HG03571 (cell line): Measurements from ENCODE around the gene LCN2.
"Not testable (repeated sequence)": the region's sequence is repeated elsewhere in the genome, so short reads cannot be mapped to it uniquely, and the experiment has no call there.

Experiments used
- ATAC-seq: cut with Tn5 transposase; IDR thresholded peaks from one replicate; pipeline ENCODE4 v1.9.1; 2021; ENCODE audit not compliant: unreplicated experiment

LCN2 gene

GRCh38 chr9:128127990-128128835 is 21.0 kb upstream of the LCN2 start:
- ATAC-seq, result peak; percentile 53

GRCh38 chr9:128128836-128129590 is 20.2 kb upstream of the LCN2 start:
- no peak for ATAC-seq

DNA sequence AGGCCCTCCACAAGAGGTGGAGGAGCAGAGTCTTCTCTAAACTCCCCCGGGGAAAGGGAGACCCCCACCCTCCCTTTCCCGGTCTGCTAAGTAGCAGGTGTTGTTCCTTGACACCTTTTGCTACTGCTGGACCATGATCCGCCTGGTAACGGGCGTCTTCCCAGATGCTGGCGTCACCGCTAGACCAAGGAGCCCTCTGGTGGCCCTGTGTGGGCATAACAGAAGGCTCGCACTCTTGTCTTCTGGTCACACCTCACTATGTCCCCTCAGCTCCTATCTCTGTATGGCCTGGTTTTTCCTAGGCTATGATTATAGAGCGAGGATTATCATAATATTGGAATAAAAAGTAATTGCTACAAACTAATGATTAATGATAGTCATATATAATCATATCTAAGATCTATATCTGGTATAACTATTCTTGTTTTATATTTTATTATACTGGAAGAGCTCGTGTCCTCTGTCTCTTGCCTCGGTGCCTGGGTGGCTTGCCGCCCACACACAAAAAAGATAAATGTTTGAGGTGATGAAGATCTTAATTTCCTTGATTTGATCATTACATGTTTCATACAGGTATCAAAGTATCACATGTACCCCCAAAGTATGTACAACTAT is 19.2 kb upstream of the LCN2 start:
- ATAC-seq, result not testable (repeated sequence)

- not testable (repeated sequence) for ATAC-seq
Observed at GRCh38 chr9:128130651-128131050, 18.6 kb upstream of the LCN2 start.

GRCh38 chr9:128131346-128131745 is 17.9 kb upstream of the LCN2 start:
- not testable (repeated sequence) for ATAC-seq

GRCh38 chr9:128132139-128132538 is 17.1 kb upstream of the LCN2 start:
- ATAC-seq, result not testable (repeated sequence)

DNA sequence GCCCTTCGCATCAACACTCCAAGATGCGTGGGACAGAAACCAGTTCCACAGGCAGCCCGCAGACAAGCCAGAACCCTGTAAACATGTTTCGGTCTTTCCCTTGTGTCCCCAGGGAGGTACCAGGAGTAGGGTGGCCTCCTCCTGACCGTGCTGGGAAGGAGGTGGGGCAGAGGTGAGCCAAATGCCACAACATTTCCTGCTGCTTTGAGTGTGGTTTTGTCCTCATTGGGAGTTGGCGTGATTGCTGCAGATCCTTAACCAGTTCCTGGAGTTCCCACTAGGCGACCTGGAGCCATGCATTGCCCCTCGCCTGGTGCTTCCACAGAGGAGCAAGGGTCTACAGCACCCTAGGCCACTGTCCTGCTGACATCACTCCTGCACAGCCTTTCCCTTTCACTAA is 13.7 kb upstream of the LCN2 start:
- not testable (repeated sequence) for ATAC-seq

DNA sequence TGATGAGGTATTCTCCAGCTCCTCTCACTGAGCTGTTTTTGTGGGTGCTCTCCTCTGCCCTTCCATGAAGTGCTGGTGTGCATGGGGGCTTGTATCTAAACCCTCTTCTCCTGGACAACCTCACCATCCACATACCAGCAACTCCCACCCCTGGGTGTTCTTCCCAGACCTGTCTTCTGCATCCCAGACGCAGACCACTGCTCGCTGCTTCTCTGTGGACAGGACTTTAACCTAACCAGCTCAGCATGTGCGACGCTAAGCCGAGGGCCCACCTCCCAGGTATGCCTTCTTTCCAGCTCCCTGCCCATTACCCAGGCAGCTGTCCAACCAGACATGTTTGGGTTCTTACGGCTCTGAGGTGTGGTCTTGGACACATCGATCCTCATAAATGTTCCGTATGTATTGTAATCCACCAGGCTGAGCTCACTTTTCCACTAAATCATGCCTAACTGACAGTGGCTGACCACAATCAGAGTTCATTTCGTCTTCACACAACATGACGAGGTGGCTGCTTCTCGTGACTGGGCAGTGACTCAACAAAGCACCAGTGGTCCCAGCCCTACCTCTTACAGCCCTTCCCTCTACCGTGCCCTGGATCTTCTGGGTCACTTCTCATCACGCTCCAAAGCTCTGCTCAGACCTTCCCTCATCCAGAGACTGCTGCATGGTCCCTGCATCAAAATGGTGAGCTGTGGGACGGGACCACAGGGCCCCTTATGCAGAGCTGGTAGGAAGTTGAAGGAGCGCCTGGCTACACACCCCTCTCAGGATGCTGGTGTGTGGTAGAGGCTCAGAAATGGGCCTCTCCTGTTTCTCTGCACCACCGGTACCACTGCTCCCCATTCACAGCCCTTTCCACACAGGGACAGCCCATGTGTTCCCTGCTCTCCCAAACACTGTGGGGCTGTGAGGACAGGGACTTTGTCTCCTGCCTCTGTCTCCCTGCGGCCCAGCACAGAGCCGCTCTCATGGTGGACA is 12.1 kb upstream of the LCN2 start:
- ATAC-seq, result no peak

DNA sequence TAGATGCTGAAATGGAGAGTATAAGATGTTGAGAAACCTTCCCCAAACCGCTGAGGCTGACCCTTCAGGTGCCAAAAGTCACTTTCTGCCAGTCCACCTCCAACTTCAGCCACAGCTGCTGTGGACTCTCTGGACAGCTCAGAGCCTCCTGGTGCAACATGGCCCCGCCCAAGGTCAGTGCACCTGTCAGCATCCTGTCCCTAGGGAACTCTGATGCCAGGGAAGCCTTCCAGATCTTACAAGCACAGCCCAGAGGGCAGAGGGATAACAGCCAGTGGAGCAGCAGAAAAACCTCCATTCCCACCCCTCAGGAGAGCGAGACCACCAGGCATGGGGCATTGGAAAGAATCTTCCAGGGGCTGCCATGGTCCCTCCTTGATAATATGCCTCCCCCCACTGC is 11.3 kb upstream of the LCN2 start:
- no peak for ATAC-seq

DNA sequence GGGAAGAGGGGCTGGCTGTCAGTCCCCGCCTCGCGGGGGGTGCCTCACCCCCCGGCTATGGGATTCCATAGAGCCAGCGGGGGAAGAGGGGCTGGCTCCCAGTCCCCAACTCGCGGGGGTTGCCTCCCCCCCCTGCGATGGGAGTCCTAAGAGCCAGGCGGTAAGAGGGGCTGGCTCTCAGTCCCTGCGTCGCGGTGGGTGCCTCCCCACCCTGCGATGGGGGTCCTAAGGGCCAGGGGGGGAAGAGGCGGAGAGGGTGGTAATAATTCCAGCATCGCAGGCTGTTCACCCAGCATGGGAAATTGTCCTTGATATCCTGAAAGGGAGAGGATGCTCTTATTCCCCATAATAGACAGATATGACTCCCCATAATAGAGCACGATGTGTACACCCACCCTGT is 9.6 kb upstream of the LCN2 start:
- ATAC-seq, result no peak

GRCh38 chr9:128141604-128142003 is 7.6 kb upstream of the LCN2 start:
- no peak for ATAC-seq

DNA sequence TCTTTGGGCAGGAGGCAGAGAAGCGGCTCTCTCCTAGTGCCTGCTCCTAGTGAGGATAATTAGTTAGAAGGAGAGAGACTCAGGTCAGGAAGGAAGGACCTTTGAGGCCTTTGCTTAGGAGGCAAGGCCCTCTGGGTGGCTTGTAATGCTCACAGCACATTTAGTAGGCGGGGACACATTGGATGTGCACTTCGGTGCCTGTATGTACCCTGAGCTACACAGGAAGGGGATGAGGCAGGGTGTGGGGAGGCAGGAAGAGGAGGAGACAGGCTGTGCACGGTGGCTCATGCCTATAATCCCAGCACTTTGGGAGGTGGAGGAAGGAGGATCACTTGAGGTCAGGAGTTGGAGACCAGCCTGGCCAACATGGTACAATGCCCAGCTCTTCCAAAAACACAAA is 7.2 kb upstream of the LCN2 start:
- no peak for ATAC-seq

GRCh38 chr9:128142596-128142995 is 6.7 kb upstream of the LCN2 start:
- ATAC-seq, result no peak

GRCh38 chr9:128143525-128144238 is 5.6 kb upstream of the LCN2 start:
- no peak for ATAC-seq

- no peak for ATAC-seq
Observed at GRCh38 chr9:128144239-128145181, 4.7 kb upstream of the LCN2 start.

- ATAC-seq, result no peak
Observed at GRCh38 chr9:128145536-128145935, 3.7 kb upstream of the LCN2 start.

- no peak for ATAC-seq
Observed at GRCh38 chr9:128145951-128146351, 3.3 kb upstream of the LCN2 start.

GRCh38 chr9:128146591-128147120 is 2.6 kb upstream of the LCN2 start:
- no peak for ATAC-seq
